Loucy (cell line): Measurements from ENCODE around the gene SLC35E4.

Experiments
- H2AFZ ChIP-seq: fragments of 200-600 bp; sonication (generic); 2 replicates; pipeline ENCODE4 v1.6.0; 2016; ENCODE audit warnings: antibody characterized with exemption, mild to moderate bottlenecking, low read length, moderate library complexity
- H3F3A ChIP-seq: fragments of 200-600 bp; 2 replicates; pipeline ENCODE4 v1.6.0; 2016; ENCODE audit warnings: antibody characterized with exemption, low read depth, mild to moderate bottlenecking
- H3K27me3 ChIP-seq: fragments of 200-600 bp; sonication (generic); 2 replicates; pipeline ENCODE4 v1.6.1; 2014; ENCODE audit warnings: low read length, mild to moderate bottlenecking; ENCODE audit not compliant: insufficient read depth, poor library complexity, severe bottlenecking
- H3K36me3 ChIP-seq: fragments of 200-600 bp; sonication (generic); 2 replicates; pipeline ENCODE4 v1.6.1; 2016; ENCODE audit warnings: low read length; ENCODE audit not compliant: insufficient read depth
- H3K4me1 ChIP-seq: fragments of 200-600 bp; sonication (generic); 2 replicates; pipeline ENCODE4 v1.5.1; 2014; ENCODE audit warnings: low read length, mild to moderate bottlenecking; ENCODE audit not compliant: insufficient read depth, poor library complexity, severe bottlenecking
- H3K4me2 ChIP-seq: fragments of 200-600 bp; sonication (generic); 2 replicates; pipeline ENCODE4 v1.6.0; 2014; ENCODE audit warnings: antibody characterized with exemption, low read length, low read depth, mild to moderate bottlenecking; ENCODE audit not compliant: poor library complexity, severe bottlenecking
- H3K4me3 ChIP-seq: fragments of 200-600 bp; sonication (generic); 2 replicates; pipeline ENCODE4 v1.5.1; 2014; ENCODE audit warnings: low read length, mild to moderate bottlenecking, mixed read lengths; ENCODE audit not compliant: poor library complexity, severe bottlenecking
- H3K79me2 ChIP-seq: fragments of 200-600 bp; sonication (generic); 2 replicates; pipeline ENCODE4 v1.6.1; 2014; ENCODE audit warnings: low read length; ENCODE audit not compliant: insufficient read depth
- H3K9ac ChIP-seq: fragments of 200-600 bp; sonication (generic); 2 replicates; pipeline ENCODE4 v1.6.0; 2014; ENCODE audit warnings: mild to moderate bottlenecking, low read depth, low read length, moderate library complexity; ENCODE audit not compliant: poor library complexity, severe bottlenecking
- H3K9me2 ChIP-seq: fragments of 200-600 bp; sonication (generic); replicated peaks from 2 replicates; pipeline ENCODE4 v1.6.1; 2016; ENCODE audit warnings: low read depth, low read length, mixed read lengths
- H3K9me3 ChIP-seq: fragments of 200-600 bp; sonication (generic); 2 replicates; pipeline ENCODE4 v1.6.1; 2014; ENCODE audit warnings: mild to moderate bottlenecking, antibody characterized with exemption, low read length, low read depth; ENCODE audit not compliant: insufficient read depth
- H4K20me1 ChIP-seq: fragments of 200-600 bp; sonication (generic); 2 replicates; pipeline ENCODE4 v1.6.0; 2014; ENCODE audit warnings: antibody characterized with exemption, low read length, mild to moderate bottlenecking; ENCODE audit not compliant: insufficient read depth, poor library complexity, severe bottlenecking
- EZH2phosphoT487 ChIP-seq: fragments of 200-600 bp; IDR thresholded peaks from 2 replicates; pipeline ENCODE4 v1.6.1; 2018; ENCODE audit warnings: antibody characterized with exemption, mild to moderate bottlenecking, moderate library complexity, borderline replicate concordance
- TF ChIP-seq, protein P1 (sequence below): fragments of 200-600 bp; sonication (generic); conservative IDR thresholded peaks from 2 replicates; pipeline ENCODE4 v1.5.1; 2014; ENCODE audit warnings: mild to moderate bottlenecking, antibody characterized with exemption, low read length

SLC35E4 gene

DNA sequence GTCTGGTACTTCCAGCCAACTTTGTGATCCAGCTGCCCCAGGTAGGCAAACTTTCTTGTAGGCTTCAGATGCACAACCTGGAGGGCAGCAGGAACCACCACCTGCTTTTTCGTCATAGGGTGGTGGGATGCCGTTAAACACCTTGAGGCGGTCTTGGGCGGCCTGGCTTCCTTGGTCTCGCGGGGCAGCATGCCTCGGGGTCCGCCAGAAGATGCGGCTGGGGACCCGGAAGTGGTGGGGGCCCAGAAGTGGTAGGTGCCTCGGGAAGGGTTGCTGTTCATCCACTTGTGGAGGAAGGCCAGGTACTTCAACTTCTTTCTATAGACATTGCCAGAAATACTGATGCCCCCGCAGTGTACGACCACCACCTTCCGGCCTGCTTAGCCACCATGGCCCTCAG lies 18.8 kb downstream of the SLC35E4 start:
- TF ChIP-seq, protein P1, sequence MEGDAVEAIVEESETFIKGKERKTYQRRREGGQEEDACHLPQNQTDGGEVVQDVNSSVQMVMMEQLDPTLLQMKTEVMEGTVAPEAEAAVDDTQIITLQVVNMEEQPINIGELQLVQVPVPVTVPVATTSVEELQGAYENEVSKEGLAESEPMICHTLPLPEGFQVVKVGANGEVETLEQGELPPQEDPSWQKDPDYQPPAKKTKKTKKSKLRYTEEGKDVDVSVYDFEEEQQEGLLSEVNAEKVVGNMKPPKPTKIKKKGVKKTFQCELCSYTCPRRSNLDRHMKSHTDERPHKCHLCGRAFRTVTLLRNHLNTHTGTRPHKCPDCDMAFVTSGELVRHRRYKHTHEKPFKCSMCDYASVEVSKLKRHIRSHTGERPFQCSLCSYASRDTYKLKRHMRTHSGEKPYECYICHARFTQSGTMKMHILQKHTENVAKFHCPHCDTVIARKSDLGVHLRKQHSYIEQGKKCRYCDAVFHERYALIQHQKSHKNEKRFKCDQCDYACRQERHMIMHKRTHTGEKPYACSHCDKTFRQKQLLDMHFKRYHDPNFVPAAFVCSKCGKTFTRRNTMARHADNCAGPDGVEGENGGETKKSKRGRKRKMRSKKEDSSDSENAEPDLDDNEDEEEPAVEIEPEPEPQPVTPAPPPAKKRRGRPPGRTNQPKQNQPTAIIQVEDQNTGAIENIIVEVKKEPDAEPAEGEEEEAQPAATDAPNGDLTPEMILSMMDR: no peak
- TF ChIP-seq EZH2phosphoT487: no peak
- H3K4me2 ChIP-seq: no peak overlapping the region
- H3K27me3 ChIP-seq: no peaks in the 10 kb centered on the region
- H4K20me1 ChIP-seq: no peaks in the 10 kb centered on the region
- H3K4me3 ChIP-seq: no peak overlapping the region
- H3K9me2 ChIP-seq: no peaks in the 10 kb centered on the region
- no peak overlapping the region for H2AFZ ChIP-seq
- no peaks in the 10 kb centered on the region for H3K79me2 ChIP-seq
- no peaks in the 10 kb centered on the region for H3K9me3 ChIP-seq
- H3K9ac ChIP-seq: no peak overlapping the region
- H3F3A ChIP-seq: no peaks in the 10 kb centered on the region
- H3K4me1 ChIP-seq: no peaks in the 10 kb centered on the region
- H3K36me3 ChIP-seq: no peaks in the 10 kb centered on the region

DNA sequence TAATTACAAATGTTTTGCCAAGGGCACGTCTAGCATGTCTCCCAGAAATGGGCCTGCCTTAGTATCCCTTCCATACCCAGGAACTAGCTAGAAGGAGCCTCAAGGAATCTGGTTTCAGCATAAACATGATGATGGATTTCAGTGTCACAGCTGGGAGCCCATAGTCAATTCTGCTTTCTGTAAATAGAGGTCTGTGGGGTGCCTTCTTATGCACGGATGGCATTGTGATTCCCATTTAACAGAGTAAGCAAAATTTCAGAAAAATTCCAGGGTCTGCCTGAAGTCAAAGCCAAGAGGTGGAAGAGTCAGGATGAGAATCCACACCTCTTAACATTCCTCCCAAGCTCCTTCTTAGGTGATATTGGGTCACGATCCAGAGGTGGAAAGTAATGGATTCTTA lies 20.0 kb downstream of the SLC35E4 start:
- no peak for TF ChIP-seq EZH2phosphoT487
- TF ChIP-seq, protein P1: no peak
- Histone ChIP-seq H3K27me3 (no peaks in the 10 kb centered on the region), H3K36me3 (no peaks in the 10 kb centered on the region), H3K4me1 (no peaks in the 10 kb centered on the region), H2AFZ (no peak overlapping the region), H3K4me2 (no peak overlapping the region), H3F3A (no peaks in the 10 kb centered on the region), H3K9ac (no peak overlapping the region), H3K9me2 (no peaks in the 10 kb centered on the region), H3K4me3 (no peak overlapping the region), H4K20me1 (no peaks in the 10 kb centered on the region), H3K9me3 (no peaks in the 10 kb centered on the region), H3K79me2 (no peaks in the 10 kb centered on the region)

DNA sequence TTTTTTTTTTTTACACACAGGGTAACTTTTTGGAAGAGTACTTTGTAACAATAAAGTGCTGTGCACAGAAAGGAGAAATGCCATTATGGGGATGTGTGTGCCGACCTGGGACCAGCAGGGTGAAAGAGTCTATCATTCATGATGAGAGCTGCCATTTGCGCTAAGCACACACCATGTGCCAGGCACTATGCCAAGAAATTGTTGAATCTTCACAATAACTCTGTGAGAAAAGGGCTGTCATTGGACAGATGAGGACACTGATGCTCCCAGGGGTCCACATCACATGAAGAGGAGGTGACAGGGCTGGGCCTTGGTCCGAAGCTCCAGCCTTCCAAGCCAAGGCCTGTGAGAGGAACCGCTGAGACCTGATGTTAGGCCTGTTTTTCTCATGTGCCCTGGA lies 26.5 kb downstream of the SLC35E4 start:
- Histone ChIP-seq H3K36me3 (no peaks in the 10 kb centered on the region), H2AFZ (no peak overlapping the region), H3K4me2 (no peak overlapping the region), H3K4me1 (peaks cover 5% of the 10 kb centered on the region), H3K79me2 (no peaks in the 10 kb centered on the region), H3F3A (no peaks in the 10 kb centered on the region), H3K27me3 (no peaks in the 10 kb centered on the region), H3K9me2 (no peaks in the 10 kb centered on the region), H3K9ac (no peak overlapping the region), H3K9me3 (no peaks in the 10 kb centered on the region), H3K4me3 (no peak overlapping the region), H4K20me1 (no peaks in the 10 kb centered on the region)
- no peak for TF ChIP-seq EZH2phosphoT487
- TF ChIP-seq, protein P1: no peak
